ENCODE results near the gene C2CD2.

Gene C2CD2

DNA sequence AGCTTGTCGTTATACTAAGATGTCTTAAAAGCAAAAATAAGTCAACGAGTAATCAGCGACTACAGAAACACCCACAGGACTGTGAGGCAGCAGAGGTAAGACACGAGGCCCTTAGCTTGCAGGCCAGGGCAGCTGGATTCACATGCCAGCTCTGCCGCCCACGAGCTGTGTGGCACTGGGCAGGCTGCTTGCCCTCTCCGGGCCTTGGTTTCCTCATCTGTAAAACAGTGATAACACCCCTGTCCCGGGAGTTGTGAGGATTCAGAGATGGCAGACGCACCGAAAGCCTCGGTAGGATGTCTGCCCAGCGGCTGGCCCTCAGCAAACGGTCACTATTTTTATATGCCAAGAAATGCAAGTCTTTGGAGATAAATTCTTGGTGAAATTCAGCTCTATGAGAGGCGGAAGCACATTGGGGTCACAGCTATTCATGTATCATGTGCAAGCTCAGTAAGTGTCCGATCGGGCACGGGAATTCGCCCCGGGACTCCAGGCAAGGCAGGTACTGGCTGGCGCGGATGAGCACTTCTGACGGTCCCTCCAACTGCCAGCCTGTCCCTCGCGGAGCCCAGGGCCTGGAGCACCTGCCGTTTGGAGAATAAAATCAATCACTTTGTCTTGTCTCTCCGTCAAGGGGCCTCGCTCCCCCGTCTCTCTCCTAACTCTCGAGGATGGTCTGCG lies 1.1 kb downstream of the C2CD2 start:
- TF ChIP-seq POLR2AphosphoS5 (IDR thresholded peaks at IDR 0.05; ENCODE audit: low read depth, low read length) (no peak), SIN3A (IDR thresholded peaks at IDR 0.05; ENCODE audit: borderline replicate concordance, insufficient read depth, low read length) (no peak), FOXP2 (optimal IDR thresholded peaks at IDR 0.05; ENCODE audit: borderline replicate concordance, extremely low read depth, extremely low read length, insufficient read depth) (no peak), TAF1 (IDR thresholded peaks at IDR 0.05; ENCODE audit: borderline replicate concordance, insufficient read depth, low read length) (no peak), REST (IDR thresholded peaks at IDR 0.05; ENCODE audit: insufficient read depth in 1 of 2, low read depth in 2 of 2, low read length in 2 of 2) (no peak)

GRCh38 chr21:41951876-41952567 lies 1.8 kb downstream of the C2CD2 start:
- TF ChIP-seq POLR2AphosphoS5 (IDR thresholded peaks at IDR 0.05; ENCODE audit: low read depth, low read length) (no peak), TAF1 (IDR thresholded peaks at IDR 0.05; ENCODE audit: borderline replicate concordance, insufficient read depth, low read length) (no peak), SIN3A (IDR thresholded peaks at IDR 0.05; ENCODE audit: borderline replicate concordance, insufficient read depth, low read length) (no peak), FOXP2 (optimal IDR thresholded peaks at IDR 0.05; ENCODE audit: borderline replicate concordance, extremely low read depth, extremely low read length, insufficient read depth) (no peak), REST (IDR thresholded peaks at IDR 0.05; ENCODE audit: insufficient read depth in 1 of 2, low read depth in 2 of 2, low read length in 2 of 2) (no peak)

DNA sequence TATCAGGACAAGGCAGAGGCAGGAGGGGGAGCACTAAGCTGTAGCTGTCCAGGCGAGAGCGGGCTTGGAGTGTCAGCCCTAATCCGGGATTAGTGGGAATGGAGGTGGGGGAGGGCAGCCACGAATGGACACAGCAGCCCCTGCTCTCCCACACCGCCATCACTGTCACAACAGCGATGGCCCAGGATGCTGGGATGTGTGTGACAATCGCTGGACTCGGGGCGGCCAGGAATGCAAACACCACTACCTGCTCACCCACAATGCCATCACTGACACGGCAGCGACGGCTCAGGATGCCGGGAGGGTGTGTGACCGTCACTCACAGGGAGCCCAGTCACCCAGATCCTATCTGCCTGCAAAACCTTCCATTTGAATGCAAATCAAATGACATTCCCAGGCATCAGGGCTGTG lies 2.9 kb downstream of the C2CD2 start:
- TF ChIP-seq FOXP2 (optimal IDR thresholded peaks at IDR 0.05; ENCODE audit: borderline replicate concordance, extremely low read depth, extremely low read length, insufficient read depth): no peak
- no peak for TF ChIP-seq REST (IDR thresholded peaks at IDR 0.05; ENCODE audit: insufficient read depth in 1 of 2, low read depth in 2 of 2, low read length in 2 of 2)
- no peak for TF ChIP-seq TAF1 (IDR thresholded peaks at IDR 0.05; ENCODE audit: borderline replicate concordance, insufficient read depth, low read length)
- no peak for TF ChIP-seq POLR2AphosphoS5 (IDR thresholded peaks at IDR 0.05; ENCODE audit: low read depth, low read length)
- no peak for TF ChIP-seq SIN3A (IDR thresholded peaks at IDR 0.05; ENCODE audit: borderline replicate concordance, insufficient read depth, low read length)

DNA sequence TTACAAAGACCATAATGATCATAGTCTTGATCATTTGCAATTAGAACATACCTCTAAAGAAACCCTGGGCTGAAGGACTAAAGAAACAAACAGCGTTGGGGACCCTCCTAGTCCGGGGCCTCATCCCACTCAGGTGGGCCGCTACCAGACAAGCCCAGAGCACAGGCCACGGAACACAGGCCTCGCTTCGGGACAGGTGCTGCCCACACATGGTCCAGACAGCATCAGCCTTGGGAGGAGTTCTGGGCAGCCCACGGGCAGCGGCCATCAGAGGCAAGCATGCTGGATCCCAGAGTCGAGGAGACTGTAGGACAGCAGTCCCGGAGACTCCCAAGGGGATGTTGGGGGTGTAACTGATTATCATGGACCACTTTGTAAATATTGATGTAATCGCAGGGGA lies 4.9 kb downstream of the C2CD2 start:
- TF ChIP-seq FOXP2 (optimal IDR thresholded peaks at IDR 0.05; ENCODE audit: borderline replicate concordance, extremely low read depth, extremely low read length, insufficient read depth): no peak
- TF ChIP-seq TAF1 (IDR thresholded peaks at IDR 0.05; ENCODE audit: borderline replicate concordance, insufficient read depth, low read length): no peak
- TF ChIP-seq SIN3A (IDR thresholded peaks at IDR 0.05; ENCODE audit: borderline replicate concordance, insufficient read depth, low read length): no peak
- TF ChIP-seq REST (IDR thresholded peaks at IDR 0.05; ENCODE audit: insufficient read depth in 1 of 2, low read depth in 2 of 2, low read length in 2 of 2): no peak
- no peak for TF ChIP-seq POLR2AphosphoS5 (IDR thresholded peaks at IDR 0.05; ENCODE audit: low read depth, low read length)

Data from PFSK-1 (cell line).